Measurements from ENCODE around the gene HLA-DMB. TPM values are rescaled to one million over a fixed set of nuclear protein-coding genes. Genes with fewer than 3 reads are reported as not detected.
A peak's percentile ranks its signal among the peaks of the same experiment; 100 is the strongest.

Gene HLA-DMB
- not detected in 2 replicates for total RNA-seq
- long read RNA-seq: 0 reads

DNA sequence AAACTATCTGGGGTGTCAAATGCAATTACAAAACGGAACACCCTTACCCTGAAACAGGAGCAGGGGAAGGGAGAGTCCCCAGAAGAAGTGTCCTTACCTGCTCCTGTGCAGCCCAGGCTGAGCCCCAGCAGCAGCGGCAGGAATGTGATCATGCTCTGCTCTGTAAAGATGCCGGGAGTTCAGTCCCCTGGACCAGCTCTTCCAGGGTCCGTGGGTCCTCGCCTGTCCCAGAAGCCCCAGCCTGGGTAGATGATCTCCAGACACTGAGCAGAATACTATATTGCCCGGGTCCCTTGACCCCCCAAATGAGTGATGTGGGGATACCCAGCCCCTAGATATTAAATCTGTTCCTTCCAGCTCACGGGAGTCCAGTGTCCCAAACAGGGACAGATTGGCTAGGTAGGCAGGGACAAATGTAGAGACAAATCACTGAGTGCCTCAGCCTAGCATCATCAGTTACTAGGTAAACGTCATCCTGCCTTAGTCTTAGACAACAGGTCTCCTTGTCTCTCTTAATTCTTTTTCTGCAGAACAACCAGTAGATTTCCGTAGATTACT lies at the start of gene HLA-DMB:
HLA-DMB (minus strand) TSS at position 373 of the 558 bp plus-strand sequence; CDS start at position 152, 221 bp downstream.
- TF ChIP-seq, protein P1, sequence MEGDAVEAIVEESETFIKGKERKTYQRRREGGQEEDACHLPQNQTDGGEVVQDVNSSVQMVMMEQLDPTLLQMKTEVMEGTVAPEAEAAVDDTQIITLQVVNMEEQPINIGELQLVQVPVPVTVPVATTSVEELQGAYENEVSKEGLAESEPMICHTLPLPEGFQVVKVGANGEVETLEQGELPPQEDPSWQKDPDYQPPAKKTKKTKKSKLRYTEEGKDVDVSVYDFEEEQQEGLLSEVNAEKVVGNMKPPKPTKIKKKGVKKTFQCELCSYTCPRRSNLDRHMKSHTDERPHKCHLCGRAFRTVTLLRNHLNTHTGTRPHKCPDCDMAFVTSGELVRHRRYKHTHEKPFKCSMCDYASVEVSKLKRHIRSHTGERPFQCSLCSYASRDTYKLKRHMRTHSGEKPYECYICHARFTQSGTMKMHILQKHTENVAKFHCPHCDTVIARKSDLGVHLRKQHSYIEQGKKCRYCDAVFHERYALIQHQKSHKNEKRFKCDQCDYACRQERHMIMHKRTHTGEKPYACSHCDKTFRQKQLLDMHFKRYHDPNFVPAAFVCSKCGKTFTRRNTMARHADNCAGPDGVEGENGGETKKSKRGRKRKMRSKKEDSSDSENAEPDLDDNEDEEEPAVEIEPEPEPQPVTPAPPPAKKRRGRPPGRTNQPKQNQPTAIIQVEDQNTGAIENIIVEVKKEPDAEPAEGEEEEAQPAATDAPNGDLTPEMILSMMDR (IDR thresholded peaks at IDR 0.05): no peak
- no peaks in the 10 kb centered on the region for H3K9me3 Mint-ChIP-seq (ENCODE audit: unreplicated experiment)
- no peak within 1 kb of the TSS for H3K27ac Mint-ChIP-seq (ENCODE audit: unreplicated experiment)
- H3K4me1 Mint-ChIP-seq (ENCODE audit: unreplicated experiment): no peaks in the 10 kb centered on the region
- H3K36me3 Mint-ChIP-seq (ENCODE audit: unreplicated experiment): no peaks in the 10 kb centered on the region
- DNase-seq (ENCODE audit: extremely low spot score, unreplicated experiment): no peak
- peaks cover 90% of the 10 kb centered on the region for H3K27me3 Mint-ChIP-seq (ENCODE audit: unreplicated experiment)
- no peak within 1 kb of the TSS for H3K4me3 Mint-ChIP-seq (ENCODE audit: unreplicated experiment)

DNA sequence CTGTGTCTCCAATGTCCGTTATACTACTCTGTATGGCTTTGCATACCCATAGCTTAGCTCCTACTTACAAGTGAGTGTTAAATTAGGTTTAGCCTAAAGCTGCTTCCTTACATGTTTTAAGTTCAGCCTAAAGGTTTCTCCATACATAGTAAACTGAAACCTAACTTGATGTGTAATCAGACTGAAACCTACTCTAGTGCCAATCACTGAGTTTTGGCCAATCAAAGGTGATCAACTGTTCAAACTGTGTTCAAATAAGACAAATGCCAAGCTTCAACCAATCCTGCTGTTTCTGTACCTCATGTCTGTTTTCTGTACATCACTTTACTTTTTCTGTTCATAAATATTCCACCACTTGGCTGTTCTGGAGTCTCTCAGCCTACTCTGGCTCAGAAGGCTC lies 48.5 kb upstream of the HLA-DMB start:
- TF ChIP-seq, protein P1 (IDR thresholded peaks at IDR 0.05): no peak
- Mint-ChIP-seq H3K36me3 (ENCODE audit: unreplicated experiment) (no peaks in the 10 kb centered on the region), H3K9me3 (ENCODE audit: unreplicated experiment) (peaks cover 6% of the 10 kb centered on the region), H3K27ac (ENCODE audit: unreplicated experiment) (no peak overlapping the region), H3K27me3 (ENCODE audit: unreplicated experiment) (peaks cover 57% of the 10 kb centered on the region), H3K4me1 (ENCODE audit: unreplicated experiment) (no peaks in the 10 kb centered on the region), H3K4me3 (ENCODE audit: unreplicated experiment) (no peak overlapping the region)
- no peak for DNase-seq (ENCODE audit: extremely low spot score, unreplicated experiment)

DNA sequence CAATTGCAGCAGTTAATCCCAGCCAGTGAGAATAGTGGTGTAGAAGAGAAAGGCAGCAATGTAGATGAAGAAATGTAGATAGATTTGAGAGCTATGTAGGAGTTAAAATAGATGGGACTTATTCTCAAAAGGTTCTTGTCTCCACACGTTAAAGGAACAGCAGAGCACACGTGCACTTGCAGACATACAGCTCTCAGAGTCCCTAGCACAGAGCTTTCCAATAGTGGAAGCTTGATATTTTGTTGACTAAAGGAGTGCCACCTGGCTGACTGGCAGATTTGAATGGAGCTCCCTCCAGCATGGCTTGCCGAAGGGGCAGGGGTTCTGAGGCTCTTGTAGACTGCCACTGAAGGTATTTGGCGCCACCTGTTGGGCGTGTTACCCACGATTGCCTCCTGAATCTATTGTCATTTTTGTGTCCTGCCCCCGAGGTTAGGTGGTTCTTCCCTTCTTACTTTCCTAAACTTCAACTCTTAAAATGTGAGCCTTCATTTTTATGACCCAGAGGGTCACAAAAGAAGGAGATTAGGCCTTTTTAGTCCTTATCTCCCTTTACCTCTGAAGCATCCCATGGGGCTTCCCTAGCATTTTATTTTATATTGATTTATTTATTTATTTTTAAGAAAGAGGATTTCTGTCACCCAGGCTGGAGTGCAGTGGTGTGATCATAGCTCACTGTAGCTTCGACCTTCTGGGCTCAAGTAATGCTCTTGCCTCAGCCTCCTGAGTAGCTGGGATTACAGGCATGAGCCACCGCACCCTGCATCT lies 44.0 kb upstream of the HLA-DMB start:
- Mint-ChIP-seq H3K4me1 (ENCODE audit: unreplicated experiment) (peaks cover 1% of the 10 kb centered on the region), H3K27me3 (ENCODE audit: unreplicated experiment) (peaks cover 28% of the 10 kb centered on the region), H3K27ac (ENCODE audit: unreplicated experiment) (no peak overlapping the region), H3K36me3 (ENCODE audit: unreplicated experiment) (peaks cover 22% of the 10 kb centered on the region), H3K9me3 (ENCODE audit: unreplicated experiment) (no peaks in the 10 kb centered on the region), H3K4me3 (ENCODE audit: unreplicated experiment) (no peak overlapping the region)
- peak; percentile 91 for DNase-seq (ENCODE audit: extremely low spot score, unreplicated experiment)
- TF ChIP-seq, protein P1 (IDR thresholded peaks at IDR 0.05): peak; percentile 93

DNA sequence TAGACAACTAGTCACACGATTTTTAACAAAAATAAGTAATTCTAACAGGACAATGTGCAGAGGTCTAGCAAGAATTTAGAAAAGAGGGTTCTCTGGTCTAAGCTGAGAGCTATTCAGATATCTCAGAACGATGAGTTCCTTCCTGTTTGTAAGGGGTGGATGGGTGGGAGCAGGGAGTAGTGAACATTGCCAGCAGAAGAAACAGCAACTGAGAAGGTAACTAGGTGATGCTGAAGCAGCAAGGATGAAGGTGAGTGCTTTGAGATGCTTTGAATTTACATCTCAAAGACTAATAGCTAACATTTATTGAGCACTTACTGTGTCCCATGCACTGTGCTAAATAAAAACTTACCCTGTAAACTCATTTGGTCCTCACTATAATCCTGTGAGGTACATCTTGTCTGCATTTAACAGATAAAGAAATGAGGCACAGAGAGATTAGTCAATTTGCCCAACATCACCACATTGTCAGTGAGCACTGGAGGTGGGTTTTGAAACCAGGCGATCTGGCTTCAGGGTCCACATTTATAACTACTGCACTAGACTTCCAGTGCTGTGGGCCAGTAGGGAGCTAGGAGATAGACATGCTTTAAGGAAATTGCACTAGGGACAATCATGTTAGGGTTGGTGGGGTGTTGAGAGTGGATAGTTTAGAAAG lies 43.3 kb upstream of the HLA-DMB start:
- no peak for DNase-seq (ENCODE audit: extremely low spot score, unreplicated experiment)
- peak overlapping the region; percentile 24 for H3K27ac Mint-ChIP-seq (ENCODE audit: unreplicated experiment)

More for the DNA sequence above, 43.3 kb upstream of the HLA-DMB start:
- peaks cover 26% of the 10 kb centered on the region for H3K36me3 Mint-ChIP-seq (ENCODE audit: unreplicated experiment)
- H3K27me3 Mint-ChIP-seq (ENCODE audit: unreplicated experiment): peaks cover 22% of the 10 kb centered on the region
- no peak overlapping the region for H3K4me3 Mint-ChIP-seq (ENCODE audit: unreplicated experiment)
- no peaks in the 10 kb centered on the region for H3K9me3 Mint-ChIP-seq (ENCODE audit: unreplicated experiment)
- TF ChIP-seq, protein P1 (IDR thresholded peaks at IDR 0.05): no peak
- peaks cover 1% of the 10 kb centered on the region for H3K4me1 Mint-ChIP-seq (ENCODE audit: unreplicated experiment)
